Measurements from ENCODE around the gene NACAD.

DNA sequence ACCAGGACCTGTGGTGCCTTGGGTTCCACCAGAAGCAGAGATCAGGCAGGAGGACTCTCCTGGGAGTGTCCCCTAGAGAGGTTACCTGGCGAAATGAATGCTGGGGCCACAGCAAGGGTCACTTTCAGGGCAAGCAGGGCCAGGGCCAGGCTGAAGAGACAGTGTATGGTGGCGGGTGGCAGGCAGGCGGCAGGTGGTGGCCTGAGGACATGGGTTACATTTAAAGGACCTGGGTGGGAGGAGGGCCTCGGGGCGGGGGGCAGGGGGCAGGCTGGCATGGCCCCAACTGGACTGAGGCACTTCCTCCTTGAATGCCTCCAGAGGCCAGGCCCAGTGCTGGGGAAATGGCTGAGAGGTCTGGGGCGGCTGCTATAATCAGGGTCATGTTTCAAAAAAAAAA, 37.4 kb upstream of the NACAD start:
- TF ChIP-seq CTCF (IDR thresholded peaks at IDR 0.05; ENCODE audit: low read length) (no peak), EZH2 (IDR thresholded peaks at IDR 0.05; ENCODE audit: borderline replicate concordance, low read length) (no peak)

Measured in OCI-LY1 (cell line).